Cardiac muscle cell (in vitro differentiated cells and primary cell): ENCODE measurements around the gene ADGRL3. TPM values are rescaled to one million over a fixed set of nuclear protein-coding genes. Genes with fewer than 3 reads are reported as not detected.
A peak's percentile ranks its signal among the peaks of the same experiment; 100 is the strongest.

Experiments
- DNase-seq, 2 donors: peaks; one replicate each; pipeline versions ENCODE4 v3.0.0 to v3.0.0-alpha.2; 2010 to 2017; ENCODE audit warnings: low read depth in 1 of 2, low spot score in 1 of 2
- H3K27ac ChIP-seq: fragments of 200-600 bp; sonication (generic); 2 replicates; pipeline ENCODE4 v1.5.1; 2016
- H3K27me3 ChIP-seq: fragments of 200-600 bp; sonication (generic); 2 replicates; pipeline ENCODE4 v1.6.0; 2016; ENCODE audit warnings: control low read depth
- H3K36me3 ChIP-seq: fragments of 200-600 bp; sonication (generic); 2 replicates; pipeline ENCODE4 v1.5.1; 2016; ENCODE audit warnings: control low read depth
- H3K4me1 ChIP-seq: fragments of 200-600 bp; sonication (generic); 2 replicates; pipeline ENCODE4 v1.8.1; 2017; ENCODE audit warnings: low read depth, mild to moderate bottlenecking, mixed run types
- H3K4me3 ChIP-seq: fragments of 200-600 bp; sonication (generic); 2 replicates; pipeline ENCODE4 v1.5.1; 2016; ENCODE audit warnings: mild to moderate bottlenecking
- H3K9me3 ChIP-seq: fragments of 200-600 bp; sonication (generic); 2 replicates; pipeline ENCODE4 v1.5.1; 2017; ENCODE audit warnings: low read depth, mild to moderate bottlenecking, control low read depth
- CTCF ChIP-seq: IDR thresholded peaks from 2 replicates; pipeline ENCODE4 v1.5.1; 2012; ENCODE audit warnings: low read depth, mild to moderate bottlenecking, low read length
- polyA plus RNA-seq: library from polyadenylated mRNA; unstranded; fragments of >200 nt; fragmentation: Nextera tagmentation; extraction: Ambion mirVana; gene quantifications from 2 replicates; pipeline ENCODE4 v1.2.1, GENCODE V29; 2016
- total RNA-seq: library from RNA; depleted of rRNA; stranded (reverse); fragments of >200 nt; gene quantifications from 2 replicates; pipeline ENCODE4 v1.2.3, GENCODE V29; 2016

The ADGRL3 gene
- total and polyA plus RNA-seq, 2 experiments from 2014 or later = 2.4 to 4.8 TPM

DNA sequence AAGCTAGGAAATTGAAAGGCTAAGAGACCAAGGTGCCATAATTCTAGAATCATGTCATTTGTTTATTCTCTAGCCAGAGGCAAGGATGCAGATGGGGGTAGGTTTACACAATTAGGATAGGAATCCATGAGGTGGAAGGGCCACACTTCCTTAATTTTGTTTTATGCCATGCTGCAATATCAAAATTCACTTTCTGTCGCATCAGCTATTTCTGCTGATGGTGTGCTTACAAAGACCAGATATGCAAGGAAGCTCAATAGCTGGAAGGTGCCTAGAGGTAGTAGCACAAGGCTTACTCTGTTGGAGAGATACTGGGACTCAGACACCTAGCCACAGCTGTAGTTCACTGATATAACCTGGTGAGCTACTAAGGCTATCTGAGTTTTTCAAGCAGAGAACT lies 328.5 kb downstream of the ADGRL3 start:
- Histone ChIP-seq H3K36me3 (no peaks in the 10 kb centered on the region), H3K27me3 (no peaks in the 10 kb centered on the region), H3K27ac (no peak overlapping the region), H3K9me3 (no peaks in the 10 kb centered on the region), H3K4me1 (peaks cover 19% of the 10 kb centered on the region), H3K4me3 (no peak overlapping the region)
- TF ChIP-seq CTCF = no peak
- DNase-seq = no peak

GRCh38 chr4:61531188-61531587 lies 331.1 kb downstream of the ADGRL3 start:
- H3K4me1 ChIP-seq = peaks cover 19% of the 10 kb centered on the region
- H3K36me3 ChIP-seq = no peaks in the 10 kb centered on the region
- DNase-seq = no peak
- H3K4me3 ChIP-seq = no peak overlapping the region
- H3K27me3 ChIP-seq = no peaks in the 10 kb centered on the region
- no peak overlapping the region for H3K27ac ChIP-seq
- H3K9me3 ChIP-seq = no peaks in the 10 kb centered on the region
- no peak for TF ChIP-seq CTCF

DNA sequence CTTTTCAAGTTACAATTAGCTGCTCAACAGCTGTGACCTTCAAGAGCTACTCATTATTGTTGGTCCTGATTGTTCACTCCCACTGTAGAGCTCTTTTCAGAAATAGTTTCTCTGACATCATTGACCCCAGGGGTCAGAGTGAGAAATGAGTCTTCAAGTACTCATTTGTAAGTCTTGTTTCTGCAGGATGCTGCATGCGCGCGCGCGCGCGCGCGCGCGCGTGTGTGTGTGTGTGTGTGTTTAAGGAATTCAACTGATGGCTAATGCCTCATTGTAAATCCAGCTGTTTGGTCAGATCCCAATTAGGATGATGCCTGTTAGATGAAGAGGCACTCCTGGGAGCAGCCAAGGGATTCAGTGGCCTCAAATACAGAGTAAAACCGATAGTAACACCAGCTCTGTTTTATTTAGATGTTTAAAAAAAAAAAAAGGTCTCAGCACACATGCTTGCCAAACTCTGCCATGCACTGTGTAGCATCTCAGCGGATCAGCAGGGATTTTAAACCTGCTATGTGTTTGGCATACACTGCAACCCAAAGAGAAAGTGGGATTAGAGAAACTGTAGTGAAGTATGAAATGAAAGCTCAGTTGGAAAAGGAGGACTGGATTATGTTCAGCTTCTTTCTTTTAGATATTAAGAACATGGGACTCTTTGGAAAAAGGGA lies 332.3 kb downstream of the ADGRL3 start:
- H3K9me3 ChIP-seq = no peaks in the 10 kb centered on the region
- H3K27ac ChIP-seq = peak overlapping the region; percentile 59
- no peak for TF ChIP-seq CTCF
- H3K4me1 ChIP-seq = peaks cover 19% of the 10 kb centered on the region
- DNase-seq = peak; percentile 41 to 66
- no peak overlapping the region for H3K4me3 ChIP-seq
- H3K27me3 ChIP-seq = no peaks in the 10 kb centered on the region
- no peaks in the 10 kb centered on the region for H3K36me3 ChIP-seq

DNA sequence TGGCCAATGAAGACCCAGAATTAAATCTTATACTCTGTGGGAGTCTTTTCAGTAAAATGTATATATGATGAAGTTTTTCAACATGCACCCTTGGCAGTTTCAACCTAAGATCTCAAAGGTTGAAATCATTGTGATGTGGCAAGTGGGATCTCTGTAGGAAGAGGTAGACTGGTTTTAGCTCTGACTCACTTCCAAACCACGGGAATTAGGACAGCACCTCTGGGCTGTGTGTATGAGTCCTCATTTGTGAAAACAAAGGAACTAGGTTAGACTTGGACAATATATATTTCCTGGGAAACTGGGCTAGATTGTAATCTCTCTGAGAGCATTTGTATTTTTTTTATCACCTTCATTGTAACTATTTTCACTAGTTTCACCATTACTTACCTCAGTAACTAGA lies 333.0 kb downstream of the ADGRL3 start:
- Histone ChIP-seq H3K4me1 (peaks cover 19% of the 10 kb centered on the region), H3K4me3 (no peak overlapping the region), H3K36me3 (no peaks in the 10 kb centered on the region), H3K27ac (peak overlapping the region; percentile 20), H3K9me3 (no peaks in the 10 kb centered on the region), H3K27me3 (no peaks in the 10 kb centered on the region)
- no peak for TF ChIP-seq CTCF
- peak in 1 of 2 donors; percentile 37 for DNase-seq

GRCh38 chr4:61540944-61541343 lies 340.8 kb downstream of the ADGRL3 start:
- Histone ChIP-seq H3K4me1 (peaks cover 26% of the 10 kb centered on the region), H3K9me3 (no peaks in the 10 kb centered on the region), H3K4me3 (no peak overlapping the region), H3K27me3 (no peaks in the 10 kb centered on the region), H3K27ac (peak overlapping the region; percentile 61), H3K36me3 (no peaks in the 10 kb centered on the region)
- DNase-seq = peak in 1 of 2 donors; percentile 64
- no peak for TF ChIP-seq CTCF

GRCh38 chr4:61541459-61541858 lies 341.3 kb downstream of the ADGRL3 start:
- Histone ChIP-seq H3K27me3 (no peaks in the 10 kb centered on the region), H3K9me3 (no peaks in the 10 kb centered on the region), H3K27ac (peak overlapping the region; percentile 28), H3K4me3 (no peak overlapping the region), H3K36me3 (no peaks in the 10 kb centered on the region), H3K4me1 (peaks cover 29% of the 10 kb centered on the region)
- TF ChIP-seq CTCF = peak; percentile 39
- peak in 1 of 2 donors; percentile 41 for DNase-seq
